Measurements from ENCODE around the gene IL18R1.

IL18R1 gene

GRCh38 chr2:102346381-102347130, 9.0 kb upstream of the IL18R1 start:
- DNase-seq, result no peak

GRCh38 chr2:102350137-102350793, 5.3 kb upstream of the IL18R1 start:
- no peak for DNase-seq

DNA sequence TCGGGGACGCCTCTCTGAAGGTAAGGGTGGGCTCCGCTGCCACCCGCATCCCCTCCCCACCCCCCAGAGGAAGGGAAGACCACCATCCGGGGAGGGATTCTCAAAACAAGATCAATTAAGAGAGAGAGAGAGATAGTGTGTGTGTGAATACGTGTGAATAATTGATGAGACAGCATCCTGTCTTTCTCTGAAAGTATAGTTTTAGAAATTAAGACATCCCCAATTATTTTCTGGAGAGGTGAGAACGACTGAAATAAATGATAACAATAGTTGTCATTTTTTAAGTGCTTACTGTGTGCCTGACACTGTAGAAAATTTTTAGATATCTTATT, 751 bp downstream of the IL18R1 start:
- DNase-seq, result no peak

DNA sequence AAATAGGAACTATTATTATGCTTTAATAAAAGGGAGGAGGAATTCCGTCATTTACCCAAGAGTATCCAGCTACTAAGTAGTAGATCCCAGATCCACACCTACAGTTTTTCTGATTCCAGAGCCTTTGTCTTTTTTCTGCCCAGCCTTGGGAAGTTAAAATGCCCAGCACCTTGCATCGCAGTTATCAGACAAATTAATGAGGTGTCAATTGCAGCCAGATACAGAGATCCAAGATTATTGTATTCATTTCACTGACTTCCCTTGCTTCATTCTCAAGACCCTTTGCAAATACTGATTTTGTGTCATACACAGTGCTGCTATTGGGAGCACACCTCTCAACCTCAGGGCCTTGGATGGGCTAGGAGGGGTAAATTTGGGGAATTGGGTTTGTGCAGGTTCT, 1.1 kb downstream of the IL18R1 start:
- no peak for DNase-seq

DNA sequence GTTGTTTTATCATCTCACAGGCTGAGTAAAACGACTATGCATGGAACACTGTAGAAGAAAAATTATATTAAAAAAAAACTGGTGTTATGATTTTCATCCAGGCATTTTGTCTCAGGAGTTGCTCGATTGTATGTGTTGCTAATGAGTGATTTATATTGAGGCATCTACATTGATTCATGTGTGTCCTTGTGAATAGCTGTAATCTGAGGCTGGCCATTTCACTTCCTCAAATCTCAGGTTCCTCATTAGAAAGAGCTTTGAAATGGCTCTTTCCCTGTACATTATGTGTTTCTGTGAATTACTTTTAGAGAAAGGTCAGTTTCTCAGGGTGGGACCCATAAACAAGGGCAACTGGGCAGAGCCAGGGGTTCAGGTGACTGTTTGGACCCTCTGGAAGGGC, 2.3 kb downstream of the IL18R1 start:
- DNase-seq, result no peak

DNA sequence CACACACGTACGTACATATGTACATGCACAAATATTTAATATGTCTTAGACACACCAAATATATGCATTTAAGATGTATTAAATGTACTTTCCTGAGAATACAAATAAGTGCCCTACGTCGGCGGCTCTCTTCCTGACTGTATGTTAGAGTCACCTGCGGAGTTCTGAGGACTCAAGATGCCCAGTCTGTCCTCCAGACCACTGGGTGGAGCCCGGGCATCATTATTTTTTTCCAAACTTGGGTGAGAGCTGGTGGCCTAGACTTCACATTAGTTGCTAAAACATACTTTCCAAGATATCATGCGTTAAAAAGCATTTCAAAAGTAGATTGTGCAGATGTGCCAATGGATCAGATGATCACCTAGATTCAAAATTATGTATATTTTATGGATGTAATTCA, 2.9 kb downstream of the IL18R1 start:
- no peak for DNase-seq

DNA sequence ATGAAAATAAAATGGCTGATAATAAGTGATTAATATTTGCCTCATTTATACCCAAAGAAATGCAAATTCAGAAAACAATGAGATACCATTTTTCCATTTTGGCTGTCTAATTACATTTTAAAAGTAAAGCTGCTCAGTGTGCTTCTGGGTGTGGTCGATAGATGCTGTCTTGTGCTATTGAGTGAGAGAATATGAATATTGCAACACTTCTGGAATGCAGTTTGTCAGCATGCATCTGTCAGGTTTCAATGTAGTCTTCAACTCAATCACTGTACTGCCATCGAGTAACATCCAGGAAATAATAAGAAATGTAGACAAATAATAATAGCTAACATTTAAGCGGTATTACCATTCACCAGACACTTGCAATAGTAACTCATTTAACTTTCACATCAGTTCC, 3.9 kb downstream of the IL18R1 start:
- no peak for DNase-seq

- no peak for DNase-seq
These were observed 6.1 kb downstream of the IL18R1 start for GRCh38 chr2:102361632-102362241.

GRCh38 chr2:102365763-102366162, 10.2 kb downstream of the IL18R1 start:
- no peak for DNase-seq

DNA sequence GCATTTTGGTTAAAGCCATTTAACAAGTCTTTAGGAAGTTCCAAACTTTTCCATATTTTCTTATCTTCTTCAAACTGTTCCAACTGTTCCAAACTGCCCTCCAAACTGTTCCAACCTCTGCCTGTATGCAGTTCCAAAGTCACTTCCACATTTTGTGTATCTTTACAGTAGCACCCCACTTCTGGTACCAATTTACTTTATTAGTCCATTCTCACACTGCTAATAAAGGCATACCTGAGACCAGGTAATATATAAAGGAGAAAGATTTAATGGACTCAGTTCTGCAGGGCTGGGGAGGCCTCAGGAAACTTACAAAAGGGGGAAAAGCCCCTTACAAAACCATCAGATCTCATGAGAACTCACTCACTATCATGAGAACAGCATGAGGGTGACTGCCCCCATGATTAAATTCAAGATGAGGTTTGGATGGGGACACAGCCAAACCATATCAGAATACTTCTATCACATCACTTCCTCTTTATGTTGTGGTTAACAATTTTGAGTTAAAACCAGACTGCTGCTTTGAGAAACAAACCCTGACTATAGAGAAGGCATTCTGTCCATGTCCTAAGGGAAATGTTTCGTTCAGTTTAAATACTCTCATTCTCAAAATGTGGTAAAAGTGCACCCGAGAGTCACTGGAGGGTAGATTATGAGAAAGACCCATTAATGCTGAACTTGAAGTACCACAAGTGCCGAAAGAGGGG, 11.0 kb downstream of the IL18R1 start:
- no peak for DNase-seq

DNA sequence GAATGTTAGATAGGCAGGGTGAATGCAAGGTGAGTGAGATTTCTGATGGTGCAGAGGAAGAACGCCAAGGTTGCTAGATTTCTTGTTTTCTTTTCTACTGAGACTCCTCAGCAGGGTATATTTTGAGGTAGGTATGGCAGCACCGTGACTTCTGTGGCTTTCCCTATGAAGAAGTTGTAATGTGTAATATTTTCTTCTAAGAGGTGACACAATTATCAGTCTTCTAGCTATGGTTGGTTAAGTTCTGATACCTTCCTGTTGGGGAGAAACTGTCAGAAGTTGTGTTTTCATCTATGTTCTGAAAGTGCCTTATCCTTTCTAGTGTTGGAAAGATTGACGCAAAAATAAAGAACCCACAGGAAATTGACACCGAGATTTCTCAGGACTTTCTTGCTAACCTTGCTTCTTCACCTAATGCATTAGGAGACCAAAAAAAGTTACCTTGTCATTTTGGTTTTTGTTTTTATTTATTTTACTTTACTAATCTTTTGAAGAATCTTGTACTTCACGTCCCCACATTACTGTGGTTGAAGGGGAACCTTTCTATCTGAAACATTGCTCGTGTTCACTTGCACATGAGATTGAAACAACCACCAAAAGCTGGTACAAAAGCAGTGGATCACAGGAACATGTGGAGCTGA, 11.9 kb downstream of the IL18R1 start:
- DNase-seq, result no peak

DNA sequence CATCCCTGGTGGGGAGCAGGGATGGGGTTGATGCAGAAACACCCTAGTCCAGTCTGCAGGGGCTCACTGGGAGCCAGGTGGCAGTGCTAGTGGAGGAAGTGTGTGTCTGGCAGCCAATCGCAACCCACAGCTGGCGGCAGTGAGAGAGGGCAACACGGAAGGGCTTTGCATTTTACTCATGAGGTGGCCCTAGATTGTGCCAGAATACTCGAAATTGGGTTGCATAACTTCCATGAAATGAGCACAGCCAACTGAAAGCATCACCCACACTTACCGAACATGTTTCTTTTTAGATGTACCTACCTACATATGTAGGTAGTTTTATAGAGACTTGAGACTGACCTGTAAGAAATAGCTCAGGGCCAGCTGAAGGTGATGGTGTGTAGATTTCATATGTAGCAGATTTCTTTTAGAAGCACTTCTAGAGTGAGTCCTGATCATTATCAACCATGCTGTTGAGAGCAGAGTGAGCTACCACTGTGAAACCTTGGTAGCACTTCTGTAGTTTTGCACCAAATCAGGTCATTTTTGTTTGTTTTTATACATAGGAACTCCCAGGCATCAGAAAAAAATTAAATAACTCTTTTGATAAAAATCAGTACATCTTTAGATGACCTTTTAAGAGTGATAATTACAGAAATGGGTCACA, 13.0 kb downstream of the IL18R1 start:
- no peak for DNase-seq

- DNase-seq, result no peak
These were observed 14.3 kb downstream of the IL18R1 start for GRCh38 chr2:102369866-102370265.

DNA sequence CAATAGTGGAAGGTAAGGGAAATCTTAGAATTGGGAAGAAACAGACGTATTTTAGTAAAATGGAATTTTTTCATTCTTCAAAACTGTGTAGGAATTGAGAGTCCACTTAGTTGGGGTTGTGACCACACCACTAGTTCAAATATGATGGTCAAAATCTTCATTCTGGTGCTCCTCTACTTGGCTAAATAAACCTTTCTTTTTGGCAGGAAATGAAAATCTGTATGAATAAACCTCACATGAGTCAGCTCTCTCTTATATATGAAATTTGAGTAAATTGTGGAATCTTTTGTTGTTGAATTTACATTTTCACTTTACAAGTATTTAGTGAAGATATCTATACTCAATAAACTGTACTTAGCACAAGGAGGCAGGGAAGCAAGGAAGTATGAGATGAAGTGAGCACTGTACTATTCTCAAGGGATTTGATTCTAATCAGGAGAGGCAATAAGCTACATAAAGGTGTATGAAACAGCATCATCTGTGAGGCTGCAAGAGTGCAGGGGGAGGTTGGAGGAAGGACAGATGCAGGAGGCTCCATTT, 20.5 kb downstream of the IL18R1 start:
- DNase-seq, result no peak

DNA sequence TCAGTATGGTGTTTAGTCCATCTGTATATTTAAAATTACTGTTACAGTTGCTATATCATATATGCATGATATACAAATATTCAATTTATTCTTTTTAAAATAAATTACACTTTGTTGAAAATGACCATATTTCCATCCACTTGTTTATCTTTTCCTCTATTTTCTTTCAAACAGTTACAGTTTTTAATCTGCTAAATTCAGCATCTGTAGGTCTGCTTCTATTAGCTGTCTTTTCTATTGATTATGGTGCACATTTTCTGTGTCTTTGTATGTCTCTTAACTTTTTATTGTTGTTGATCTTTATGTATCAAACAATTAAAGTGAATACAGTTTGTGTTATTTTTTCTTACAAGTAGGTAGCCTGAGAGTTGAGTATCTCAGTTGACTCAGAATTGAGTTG, 28.1 kb downstream of the IL18R1 start:
- no peak for DNase-seq

GRCh38 chr2:102385522-102385921, 29.9 kb downstream of the IL18R1 start:
- DNase-seq, result no peak

DNA sequence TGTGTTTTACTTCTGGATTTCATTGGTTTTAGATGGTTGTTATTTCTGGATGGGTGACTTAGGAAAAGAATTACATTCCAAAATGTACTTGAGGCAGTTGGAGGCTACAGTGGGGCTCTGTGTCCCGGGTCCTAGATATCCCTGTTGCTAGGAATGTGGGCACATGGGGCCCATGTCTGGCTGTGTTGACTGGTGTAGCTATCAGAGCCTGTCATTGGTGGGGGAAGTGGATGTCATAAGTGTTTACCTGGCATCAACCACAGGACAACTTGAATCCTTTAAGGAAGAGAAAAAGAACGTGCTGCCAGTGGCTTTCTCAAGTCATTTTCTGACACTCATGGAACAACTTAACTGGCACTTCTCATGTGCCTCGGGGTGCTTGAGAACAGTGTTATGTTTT, 30.4 kb downstream of the IL18R1 start:
- no peak for DNase-seq

- no peak for DNase-seq
These were observed 31.4 kb downstream of the IL18R1 start for GRCh38 chr2:102386867-102387541.

DNA sequence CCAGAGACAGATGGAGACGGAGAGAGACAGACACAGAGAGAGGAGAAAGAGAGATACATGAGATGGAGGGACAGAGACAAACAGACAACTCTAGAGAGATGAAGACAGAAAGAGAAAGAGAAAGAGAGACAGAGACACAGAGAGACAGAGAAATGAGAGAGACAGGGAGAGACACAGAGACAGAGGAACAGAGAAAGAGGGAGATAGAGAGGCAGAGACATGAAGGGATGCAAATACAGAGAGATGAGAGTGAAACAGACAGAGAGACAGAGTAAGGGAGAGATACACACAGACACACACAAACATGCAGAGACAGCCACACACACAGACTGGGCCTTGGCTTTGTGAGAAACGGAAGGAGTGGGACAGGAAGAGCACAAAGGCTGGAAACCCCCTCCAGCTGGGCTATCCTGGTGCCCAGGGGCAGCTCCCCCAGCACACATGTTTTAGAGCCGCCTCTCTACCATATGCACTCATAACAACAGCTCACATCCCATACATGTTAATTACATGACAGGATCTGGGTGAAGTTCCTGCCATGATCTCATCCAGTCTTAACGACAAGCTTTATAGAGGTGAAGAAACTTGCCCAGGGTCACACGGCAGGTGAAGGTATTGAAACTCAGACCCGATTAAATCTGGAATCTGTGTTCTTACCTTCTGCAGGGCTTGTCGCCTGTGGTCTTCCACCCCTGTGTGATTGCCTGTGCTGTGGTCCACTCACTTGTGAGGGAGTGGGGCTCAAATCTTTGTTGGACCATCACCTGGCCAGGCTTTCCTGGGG, 32.4 kb downstream of the IL18R1 start:
- DNase-seq, result no peak

DNA sequence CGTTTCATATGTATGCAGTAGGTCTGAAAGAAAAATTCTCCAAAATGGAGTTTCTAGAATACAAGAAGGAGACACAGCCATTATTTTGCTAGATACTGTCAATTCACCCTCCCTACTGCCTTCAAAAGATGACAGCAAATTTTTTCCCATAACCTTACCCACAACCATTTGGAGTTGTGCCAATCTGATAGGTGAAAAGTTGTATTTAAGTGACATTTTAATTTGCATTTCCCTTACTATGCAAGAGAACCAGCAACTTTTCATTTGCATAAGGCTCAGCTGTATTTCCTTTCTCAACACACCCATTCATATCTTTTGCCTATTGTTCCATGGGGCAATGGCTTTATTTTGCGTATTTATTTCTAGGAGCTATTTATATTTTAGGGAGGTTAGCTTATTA, 36.0 kb downstream of the IL18R1 start:
- no peak for DNase-seq

- no peak for DNase-seq
These were observed 36.5 kb downstream of the IL18R1 start for GRCh38 chr2:102392096-102392495.

Measured in left hindlimb (tissue), 1 donor.